BE2C (cell line): Measurements from ENCODE around the gene EVA1B.

ENCODE experiments used
- DNase-seq: peaks from one replicate; pipeline ENCODE4 v3.0.0-alpha.2; 2020
- H3K27me3 ChIP-seq: fragments of 250-450 bp; sonication (Bioruptor Pico); 2 replicates; pipeline ENCODE4 v1.5.1; 2020; ENCODE audit warnings: mild to moderate bottlenecking
- H3K36me3 ChIP-seq: fragments of 250-450 bp; sonication (Bioruptor Pico); 2 replicates; pipeline ENCODE4 v1.5.1; 2020; ENCODE audit warnings: mild to moderate bottlenecking
- H3K4me1 ChIP-seq: fragments of 250-450 bp; sonication (Bioruptor Pico); 2 replicates; pipeline ENCODE4 v1.5.1; 2020
- H3K4me3 ChIP-seq: 2 replicates; pipeline ENCODE4 v1.5.1; 2011; ENCODE audit warnings: low read depth, low read length
- H3K9me3 ChIP-seq: fragments of 250-450 bp; sonication (Bioruptor Pico); 2 replicates; pipeline ENCODE4 v1.5.1; 2020
- TF ChIP-seq, protein P1 (sequence below): IDR thresholded peaks from 2 replicates; pipeline ENCODE4 v1.5.1; 2012; ENCODE audit warnings: mild to moderate bottlenecking, low read depth, low read length

EVA1B gene

GRCh38 chr1:36309397-36309796, 14.0 kb downstream of the EVA1B start:
- no peaks in the 10 kb centered on the region for H3K9me3 ChIP-seq
- H3K4me3 ChIP-seq, result no peak overlapping the region
- no peak for DNase-seq
- H3K4me1 ChIP-seq, result no peaks in the 10 kb centered on the region
- TF ChIP-seq, protein P1, sequence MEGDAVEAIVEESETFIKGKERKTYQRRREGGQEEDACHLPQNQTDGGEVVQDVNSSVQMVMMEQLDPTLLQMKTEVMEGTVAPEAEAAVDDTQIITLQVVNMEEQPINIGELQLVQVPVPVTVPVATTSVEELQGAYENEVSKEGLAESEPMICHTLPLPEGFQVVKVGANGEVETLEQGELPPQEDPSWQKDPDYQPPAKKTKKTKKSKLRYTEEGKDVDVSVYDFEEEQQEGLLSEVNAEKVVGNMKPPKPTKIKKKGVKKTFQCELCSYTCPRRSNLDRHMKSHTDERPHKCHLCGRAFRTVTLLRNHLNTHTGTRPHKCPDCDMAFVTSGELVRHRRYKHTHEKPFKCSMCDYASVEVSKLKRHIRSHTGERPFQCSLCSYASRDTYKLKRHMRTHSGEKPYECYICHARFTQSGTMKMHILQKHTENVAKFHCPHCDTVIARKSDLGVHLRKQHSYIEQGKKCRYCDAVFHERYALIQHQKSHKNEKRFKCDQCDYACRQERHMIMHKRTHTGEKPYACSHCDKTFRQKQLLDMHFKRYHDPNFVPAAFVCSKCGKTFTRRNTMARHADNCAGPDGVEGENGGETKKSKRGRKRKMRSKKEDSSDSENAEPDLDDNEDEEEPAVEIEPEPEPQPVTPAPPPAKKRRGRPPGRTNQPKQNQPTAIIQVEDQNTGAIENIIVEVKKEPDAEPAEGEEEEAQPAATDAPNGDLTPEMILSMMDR, result no peak
- H3K36me3 ChIP-seq, result no peaks in the 10 kb centered on the region
- no peaks in the 10 kb centered on the region for H3K27me3 ChIP-seq

- H3K36me3 ChIP-seq, result peaks cover under 1% of the 10 kb centered on the region; the same call in 1 of the 2 replicates
- TF ChIP-seq, protein P1, result no peak
- H3K4me3 ChIP-seq, result peak overlapping the region; percentile 74
- no peak for DNase-seq
- H3K9me3 ChIP-seq, result no peaks in the 10 kb centered on the region
- H3K27me3 ChIP-seq, result no peaks in the 10 kb centered on the region
- H3K4me1 ChIP-seq, result no peaks in the 10 kb centered on the region
Measured at GRCh38 chr1:36307601-36308330, 15.7 kb downstream of the EVA1B start.

DNA sequence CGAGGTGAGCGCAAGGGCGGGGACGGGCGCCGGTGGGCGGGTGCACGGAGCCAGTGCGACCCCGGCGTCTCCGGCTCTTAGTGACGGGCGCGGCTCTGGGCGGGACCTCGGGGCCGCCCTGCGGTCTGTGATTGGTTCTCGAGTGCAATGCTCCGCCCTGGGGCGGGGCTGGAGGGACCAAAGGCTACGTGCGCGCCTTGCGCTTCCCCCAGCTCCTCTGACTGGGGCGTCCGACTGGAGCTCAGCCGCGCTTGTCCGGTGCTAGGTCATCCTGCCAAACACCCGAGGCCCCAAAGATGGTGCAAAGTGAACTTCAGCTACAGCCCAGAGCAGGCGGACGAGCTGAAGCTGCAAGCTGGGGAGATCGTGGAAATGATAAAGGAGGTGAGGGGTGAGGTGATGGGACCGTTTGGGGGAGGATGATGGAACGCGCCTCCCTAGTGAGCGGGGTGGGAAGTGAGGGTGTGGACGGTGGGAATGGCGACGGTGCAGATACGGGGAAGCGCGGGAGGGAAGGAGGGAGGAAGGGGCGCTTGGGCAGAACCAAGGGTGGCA, 16.5 kb downstream of the EVA1B start:
- peak; percentile 90 for DNase-seq

GRCh38 chr1:36306210-36306901, 17.1 kb downstream of the EVA1B start, which contains the start of gene SH3D21:
Gene SH3D21, plus strand, starts transcription at chr1:36306368. Its CDS starts 53 bp downstream, at chr1:36306421.
- TF ChIP-seq, protein P1, result no peak
- Histone ChIP-seq H3K36me3 (peaks cover 14% of the 10 kb centered on the region), H3K4me1 (no peaks in the 10 kb centered on the region), H3K9me3 (no peaks in the 10 kb centered on the region), H3K4me3 (peak within 1 kb of the TSS; percentile 74), H3K27me3 (no peaks in the 10 kb centered on the region)
- DNase-seq, result peak; percentile 15

More for the DNA sequence above, 16.5 kb downstream of the EVA1B start:
- H3K36me3 ChIP-seq, result peaks cover 8% of the 10 kb centered on the region
- H3K9me3 ChIP-seq, result no peaks in the 10 kb centered on the region
- TF ChIP-seq, protein P1, result no peak
- no peaks in the 10 kb centered on the region for H3K4me1 ChIP-seq
- peak overlapping the region; percentile 74 for H3K4me3 ChIP-seq
- H3K27me3 ChIP-seq, result no peaks in the 10 kb centered on the region

GRCh38 chr1:36305915-36306209, 17.6 kb downstream of the EVA1B start:
- Histone ChIP-seq H3K4me3 (no peak overlapping the region), H3K27me3 (no peaks in the 10 kb centered on the region), H3K36me3 (peaks cover 19% of the 10 kb centered on the region), H3K9me3 (no peaks in the 10 kb centered on the region), H3K4me1 (no peaks in the 10 kb centered on the region)
- TF ChIP-seq, protein P1, result no peak
- DNase-seq, result no peak
